Activated CD4-positive, alpha-beta memory T cell treated with anti-CD3 and anti-CD28 coated beads, Interleukin-2, amount 10 ng/mL, durations not matched to agents 7 days and 5 days (primary cell): Measurements from ENCODE around the gene CLCN7. TPM values are rescaled to one million over a fixed set of nuclear protein-coding genes. Genes with fewer than 3 reads are reported as not detected.
A peak's percentile ranks its signal among the peaks of the same experiment; 100 is the strongest.

ENCODE experiments used
- CTCF ChIA-PET: fragments of 350-600 bp; sonication (Branson Sonifier 250); formaldehyde crosslinking; loops from one replicate; lab custom pipeline; 2021; ENCODE audit warnings: antibody characterized with exemption, inconsistent platforms; lab: Charles Lee
- POLR2A ChIA-PET: fragments of 350-600 bp; sonication (Branson Sonifier 250); formaldehyde crosslinking; loops from one replicate; lab custom pipeline; 2021; ENCODE audit warnings: antibody characterized with exemption; lab: Charles Lee
- DNase-seq: peaks from one replicate; pipeline ENCODE4 v3.0.0-alpha.2; 2020
- H3K27ac Mint-ChIP-seq: one replicate; pipeline ENCODE4 v1.8.0; 2021; ENCODE audit warnings: mild to moderate bottlenecking, mixed read lengths
- H3K27me3 Mint-ChIP-seq: one replicate; pipeline ENCODE4 v1.8.0; 2021; ENCODE audit warnings: mixed read lengths
- H3K36me3 Mint-ChIP-seq: one replicate; pipeline ENCODE4 v1.8.0; 2021; ENCODE audit warnings: low read depth, mixed read lengths
- H3K4me1 Mint-ChIP-seq: one replicate; pipeline ENCODE4 v1.8.0; 2021; ENCODE audit warnings: mixed read lengths
- H3K4me3 Mint-ChIP-seq: one replicate; pipeline ENCODE4 v1.8.0; 2021; ENCODE audit warnings: mild to moderate bottlenecking, mixed read lengths
- H3K9me3 Mint-ChIP-seq: one replicate; pipeline ENCODE4 v1.8.0; 2021; ENCODE audit warnings: mixed read lengths
- total RNA-seq, 2 experiments: library from RNA; stranded (reverse); gene quantifications; one replicate each; pipeline ENCODE4 v1.2.3, GENCODE V29; 2021

CLCN7 gene, protein sequence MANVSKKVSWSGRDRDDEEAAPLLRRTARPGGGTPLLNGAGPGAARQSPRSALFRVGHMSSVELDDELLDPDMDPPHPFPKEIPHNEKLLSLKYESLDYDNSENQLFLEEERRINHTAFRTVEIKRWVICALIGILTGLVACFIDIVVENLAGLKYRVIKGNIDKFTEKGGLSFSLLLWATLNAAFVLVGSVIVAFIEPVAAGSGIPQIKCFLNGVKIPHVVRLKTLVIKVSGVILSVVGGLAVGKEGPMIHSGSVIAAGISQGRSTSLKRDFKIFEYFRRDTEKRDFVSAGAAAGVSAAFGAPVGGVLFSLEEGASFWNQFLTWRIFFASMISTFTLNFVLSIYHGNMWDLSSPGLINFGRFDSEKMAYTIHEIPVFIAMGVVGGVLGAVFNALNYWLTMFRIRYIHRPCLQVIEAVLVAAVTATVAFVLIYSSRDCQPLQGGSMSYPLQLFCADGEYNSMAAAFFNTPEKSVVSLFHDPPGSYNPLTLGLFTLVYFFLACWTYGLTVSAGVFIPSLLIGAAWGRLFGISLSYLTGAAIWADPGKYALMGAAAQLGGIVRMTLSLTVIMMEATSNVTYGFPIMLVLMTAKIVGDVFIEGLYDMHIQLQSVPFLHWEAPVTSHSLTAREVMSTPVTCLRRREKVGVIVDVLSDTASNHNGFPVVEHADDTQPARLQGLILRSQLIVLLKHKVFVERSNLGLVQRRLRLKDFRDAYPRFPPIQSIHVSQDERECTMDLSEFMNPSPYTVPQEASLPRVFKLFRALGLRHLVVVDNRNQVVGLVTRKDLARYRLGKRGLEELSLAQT
- total RNA-seq: 10 to 100 TPM; 44.2 to 49.4 TPM

DNA sequence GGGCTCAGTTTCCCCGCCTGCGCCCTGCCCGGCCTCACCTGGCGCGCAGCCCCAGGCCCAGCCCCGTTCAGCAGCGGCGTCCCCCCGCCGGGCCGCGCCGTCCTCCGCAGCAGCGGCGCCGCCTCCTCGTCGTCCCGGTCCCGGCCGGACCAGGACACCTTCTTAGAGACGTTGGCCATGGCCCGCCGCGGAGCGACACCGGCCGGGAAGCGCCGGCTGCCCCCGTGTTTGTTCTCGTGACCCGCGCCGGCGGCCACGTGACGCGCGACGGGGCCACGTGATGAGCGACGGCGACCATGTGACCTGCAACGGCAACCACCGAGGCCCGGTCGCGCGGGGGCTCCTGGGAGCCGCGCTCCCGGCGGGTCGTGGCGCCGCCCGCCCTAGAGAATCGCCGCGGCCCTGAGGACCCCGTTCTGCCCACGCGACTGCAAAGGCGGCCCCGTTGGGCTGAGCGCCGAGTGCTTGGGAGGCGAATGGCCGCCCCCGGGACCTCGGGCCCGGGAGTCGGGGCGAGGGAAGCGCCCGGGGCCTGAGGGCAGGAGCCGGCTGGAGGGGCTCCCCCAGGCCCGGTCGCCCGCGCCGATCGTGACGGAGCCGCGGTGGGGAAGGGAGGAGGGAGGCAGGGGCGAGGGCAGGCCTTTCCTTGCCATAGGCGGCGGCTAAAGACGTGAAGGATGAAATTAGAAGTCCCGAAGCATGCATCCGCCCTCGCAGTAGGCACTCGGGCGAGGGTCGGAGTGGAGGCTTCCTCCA, at the start of gene CLCN7:
CLCN7 (minus strand) TSS at position 233 of the 756 bp plus-strand sequence; CDS start at position 179, 54 bp downstream.
- ChIA-PET POLR2A (interaction anchor here (0.7 to 3.2 kb wide), 5 partner anchors 18 to 69 kb away, joined by 3 to 22 read pairs (median 4); partner anchors contain the start of genes TELO2, TMEM204 and UQCC4), CTCF (no interaction called here)
- peak within 1 kb of the TSS; percentile 73 for H3K27ac Mint-ChIP-seq
- H3K9me3 Mint-ChIP-seq: no peaks in the 10 kb centered on the region
- no peaks in the 10 kb centered on the region for H3K36me3 Mint-ChIP-seq
- DNase-seq: peak; percentile 92
- peak within 1 kb of the TSS; percentile 81 for H3K4me3 Mint-ChIP-seq
- H3K27me3 Mint-ChIP-seq: no peaks in the 10 kb centered on the region
- H3K4me1 Mint-ChIP-seq: peaks cover 20% of the 10 kb centered on the region

DNA sequence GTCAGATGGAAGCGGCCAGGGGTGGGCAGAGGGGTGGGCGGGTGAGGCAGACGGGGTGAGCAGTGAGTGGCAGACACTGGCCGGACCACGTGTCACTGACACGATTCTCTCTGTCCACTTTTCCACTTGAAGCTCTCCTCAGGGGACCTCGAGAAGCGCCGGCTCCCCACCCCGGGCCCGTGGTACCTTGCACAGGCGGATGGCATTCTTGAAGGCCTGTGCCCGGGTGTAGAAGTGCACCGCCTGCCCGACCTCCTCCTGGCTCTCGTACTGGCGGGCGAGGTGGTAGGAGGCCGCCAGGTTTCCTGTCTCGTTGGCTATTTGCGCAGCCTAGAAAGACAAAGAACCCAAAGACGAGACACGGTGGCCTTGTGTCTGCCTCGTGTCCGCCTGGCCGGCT, 49.5 kb upstream of the CLCN7 start:
- no peak overlapping the region for H3K4me3 Mint-ChIP-seq
- DNase-seq: no peak
- ChIA-PET CTCF (no interaction called here), POLR2A (no interaction called here)
- no peak overlapping the region for H3K27ac Mint-ChIP-seq
- no peaks in the 10 kb centered on the region for H3K27me3 Mint-ChIP-seq
- no peaks in the 10 kb centered on the region for H3K9me3 Mint-ChIP-seq
- H3K36me3 Mint-ChIP-seq: no peaks in the 10 kb centered on the region
- H3K4me1 Mint-ChIP-seq: peaks cover 20% of the 10 kb centered on the region

DNA sequence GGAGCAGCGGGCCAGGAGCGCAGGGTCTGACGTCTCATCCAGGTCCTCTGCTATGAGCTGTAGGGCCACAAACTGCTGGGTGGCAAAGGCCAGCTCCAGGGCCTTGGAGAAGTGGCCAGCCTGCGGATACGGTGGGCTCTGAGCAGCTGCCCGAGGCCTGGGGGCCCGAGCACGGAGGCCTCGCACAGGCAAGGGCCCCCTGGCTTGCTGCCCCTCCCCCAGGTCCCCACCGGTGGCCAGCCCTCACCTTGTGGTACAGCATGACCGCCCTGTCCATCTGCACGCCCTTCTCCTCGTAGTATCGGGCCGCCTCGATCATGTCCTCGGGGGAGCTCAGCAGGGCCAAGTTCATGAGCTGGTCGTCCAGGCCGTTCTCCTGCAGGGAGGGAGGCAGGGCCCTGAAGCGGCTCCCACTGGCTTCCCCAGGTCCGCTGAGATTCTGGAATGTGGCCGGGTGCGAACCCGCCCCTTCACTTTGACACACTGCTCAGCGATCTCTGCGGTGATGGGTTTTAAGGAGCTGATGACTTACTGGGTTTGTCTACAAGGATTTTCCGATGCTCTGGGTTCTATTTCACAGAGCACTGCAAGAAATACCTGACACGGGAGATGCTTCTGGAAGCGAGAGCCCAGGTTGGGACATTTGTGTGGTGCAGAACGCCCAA, 48.9 kb upstream of the CLCN7 start:
- POLR2A ChIA-PET: interaction anchor here (1.4 kb wide), 1 partner anchor 9 kb away, joined by 5 read pairs; no protein-coding TSS in a partner anchor
- H3K9me3 Mint-ChIP-seq: no peaks in the 10 kb centered on the region

DNA sequence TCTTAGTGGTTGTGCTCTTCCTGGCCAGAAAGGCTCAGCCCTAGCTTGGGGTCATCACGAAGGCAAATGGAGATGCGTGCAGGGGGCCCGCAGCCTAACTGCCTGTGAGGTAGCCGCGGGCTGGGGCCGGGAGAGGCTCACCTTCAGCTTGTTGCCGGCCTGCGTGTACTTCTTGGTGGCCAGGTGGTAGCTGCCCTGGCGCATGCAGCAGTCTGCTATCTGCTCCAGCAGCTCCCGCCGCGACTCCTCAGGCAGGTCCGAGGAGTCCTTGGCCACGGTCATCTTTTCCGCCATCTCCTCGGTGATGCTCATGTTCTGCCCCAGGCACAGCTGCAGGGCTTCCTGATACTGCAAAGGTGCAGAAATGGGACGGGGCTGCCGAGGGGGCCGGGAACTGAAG, 45.6 kb upstream of the CLCN7 start:
- POLR2A ChIA-PET: no interaction called here
- CTCF ChIA-PET: no interaction called here
- no peak overlapping the region for H3K27ac Mint-ChIP-seq

More for the DNA sequence above, 48.9 kb upstream of the CLCN7 start:
- no peak overlapping the region for H3K27ac Mint-ChIP-seq
- no peaks in the 10 kb centered on the region for H3K36me3 Mint-ChIP-seq
- CTCF ChIA-PET: no interaction called here
- H3K4me3 Mint-ChIP-seq: no peak overlapping the region
- H3K4me1 Mint-ChIP-seq: peaks cover 20% of the 10 kb centered on the region
- H3K27me3 Mint-ChIP-seq: no peaks in the 10 kb centered on the region
- DNase-seq: no peak

DNA sequence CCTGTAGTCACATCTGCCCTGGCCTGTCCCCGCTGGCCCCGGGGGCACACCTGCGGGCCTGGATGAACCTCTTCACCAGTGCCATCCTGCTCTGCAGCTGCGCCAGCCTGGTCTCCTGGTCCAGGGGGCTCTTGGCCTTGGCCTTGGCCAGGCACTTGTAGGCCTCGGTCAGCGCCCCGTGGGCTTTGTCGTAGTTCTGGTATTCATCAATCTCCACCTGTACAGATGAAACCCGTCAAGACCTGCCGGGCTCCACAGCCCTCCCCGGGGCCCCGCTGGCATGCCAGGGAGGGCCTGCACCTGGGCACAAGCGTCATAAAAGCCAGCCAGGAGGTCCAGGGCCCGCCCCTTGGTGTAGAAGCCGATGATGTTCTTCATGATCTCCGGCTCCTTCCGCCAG, 45.0 kb upstream of the CLCN7 start:
- no peaks in the 10 kb centered on the region for H3K9me3 Mint-ChIP-seq
- H3K4me1 Mint-ChIP-seq: no peaks in the 10 kb centered on the region
- H3K36me3 Mint-ChIP-seq: no peaks in the 10 kb centered on the region
- ChIA-PET CTCF (no interaction called here), POLR2A (no interaction called here)
- DNase-seq: no peak
- H3K27me3 Mint-ChIP-seq: no peaks in the 10 kb centered on the region
- no peak overlapping the region for H3K27ac Mint-ChIP-seq
- no peak overlapping the region for H3K4me3 Mint-ChIP-seq

More for the DNA sequence above, 45.6 kb upstream of the CLCN7 start:
- Mint-ChIP-seq H3K36me3 (no peaks in the 10 kb centered on the region), H3K9me3 (no peaks in the 10 kb centered on the region), H3K27me3 (no peaks in the 10 kb centered on the region), H3K4me1 (peaks cover under 1% of the 10 kb centered on the region), H3K4me3 (no peak overlapping the region)
- DNase-seq: no peak

DNA sequence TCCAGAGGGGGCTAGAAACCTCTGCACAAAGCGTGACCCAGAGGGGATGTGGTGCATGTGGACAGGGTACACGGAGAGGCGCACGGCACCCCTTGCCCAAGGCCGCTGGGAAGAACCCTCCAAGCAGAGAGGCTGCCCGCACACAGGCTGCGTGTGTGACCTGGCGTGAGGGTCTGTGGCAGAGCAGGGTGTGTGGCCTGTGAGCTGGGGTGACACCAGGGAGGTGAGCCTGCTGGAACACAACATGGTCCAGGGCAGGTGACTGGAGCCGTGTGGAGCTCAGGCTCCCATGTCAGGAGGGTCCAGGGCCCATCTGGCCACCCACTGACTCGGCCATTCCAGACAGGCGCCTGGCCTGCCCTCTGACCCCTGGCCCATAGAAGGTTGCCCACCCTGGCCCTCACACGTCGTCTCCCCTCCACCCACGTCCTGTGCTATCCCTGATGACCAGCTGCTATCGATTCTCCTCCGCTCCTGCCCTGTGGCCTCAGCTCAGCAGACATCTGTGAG, 43.9 kb upstream of the CLCN7 start:
- DNase-seq: no peak
- Mint-ChIP-seq H3K4me3 (no peak overlapping the region), H3K4me1 (no peaks in the 10 kb centered on the region), H3K36me3 (no peaks in the 10 kb centered on the region), H3K27ac (no peak overlapping the region), H3K27me3 (no peaks in the 10 kb centered on the region), H3K9me3 (peaks cover 2% of the 10 kb centered on the region)
- CTCF ChIA-PET: no interaction called here
- POLR2A ChIA-PET: no interaction called here

DNA sequence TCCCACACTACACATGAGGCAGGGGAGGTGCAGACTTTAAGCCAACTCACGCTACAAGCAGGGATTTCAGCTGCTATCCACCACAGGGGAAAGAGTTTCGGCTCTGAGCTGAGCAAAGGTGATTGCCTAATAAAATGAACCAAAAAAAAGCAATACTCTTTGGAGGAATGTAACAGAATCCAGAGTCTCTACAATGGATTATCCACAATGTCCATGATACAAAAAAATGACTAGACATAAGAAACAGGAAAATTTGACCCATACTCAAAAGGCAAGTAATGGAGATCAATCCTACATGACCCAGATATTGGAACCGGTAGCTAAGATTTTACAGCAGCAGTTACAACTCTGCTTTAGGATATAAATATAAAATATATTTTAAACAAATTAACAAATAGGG, 39.7 kb upstream of the CLCN7 start:
- CTCF ChIA-PET: interaction anchor here (0.6 kb wide), 1 partner anchor 20 kb away, joined by 3 read pairs; no protein-coding TSS in a partner anchor
- Mint-ChIP-seq H3K9me3 (peaks cover 2% of the 10 kb centered on the region), H3K27ac (no peak overlapping the region), H3K36me3 (peaks cover 16% of the 10 kb centered on the region), H3K4me1 (no peaks in the 10 kb centered on the region), H3K4me3 (no peak overlapping the region), H3K27me3 (no peaks in the 10 kb centered on the region)
- POLR2A ChIA-PET: no interaction called here
- no peak for DNase-seq

DNA sequence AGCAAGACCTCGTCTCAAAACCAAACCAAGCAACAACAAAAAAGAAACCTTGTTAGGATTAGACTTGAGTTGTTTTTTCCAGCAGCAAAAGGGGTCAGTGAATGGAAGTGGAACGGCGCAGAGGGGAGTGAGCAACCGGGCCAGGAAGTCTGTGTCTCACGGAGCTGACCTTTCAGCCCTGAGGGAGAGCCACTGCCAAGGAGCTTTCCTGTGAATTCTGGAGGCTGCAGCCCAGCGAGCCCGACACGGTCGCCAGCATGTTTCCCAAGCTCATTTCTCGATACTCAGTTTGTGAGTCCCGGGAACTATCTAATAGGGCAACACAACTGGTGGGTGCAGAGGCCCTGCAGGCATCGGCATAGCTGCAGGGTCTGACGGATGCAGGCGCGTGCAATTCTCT, 37.9 kb upstream of the CLCN7 start:
- H3K27ac Mint-ChIP-seq: no peak overlapping the region
- H3K4me3 Mint-ChIP-seq: no peak overlapping the region
- peaks cover 2% of the 10 kb centered on the region for H3K9me3 Mint-ChIP-seq
- ChIA-PET CTCF (interaction anchor here (0.9 kb wide), 1 partner anchor 150 kb away, joined by 3 read pairs; no protein-coding TSS in a partner anchor), POLR2A (interaction anchor here (0.7 kb wide), 1 partner anchor 20 kb away, joined by 3 read pairs; no protein-coding TSS in a partner anchor)
- H3K27me3 Mint-ChIP-seq: no peaks in the 10 kb centered on the region
- H3K4me1 Mint-ChIP-seq: no peaks in the 10 kb centered on the region
- H3K36me3 Mint-ChIP-seq: peaks cover 16% of the 10 kb centered on the region
- DNase-seq: no peak

DNA sequence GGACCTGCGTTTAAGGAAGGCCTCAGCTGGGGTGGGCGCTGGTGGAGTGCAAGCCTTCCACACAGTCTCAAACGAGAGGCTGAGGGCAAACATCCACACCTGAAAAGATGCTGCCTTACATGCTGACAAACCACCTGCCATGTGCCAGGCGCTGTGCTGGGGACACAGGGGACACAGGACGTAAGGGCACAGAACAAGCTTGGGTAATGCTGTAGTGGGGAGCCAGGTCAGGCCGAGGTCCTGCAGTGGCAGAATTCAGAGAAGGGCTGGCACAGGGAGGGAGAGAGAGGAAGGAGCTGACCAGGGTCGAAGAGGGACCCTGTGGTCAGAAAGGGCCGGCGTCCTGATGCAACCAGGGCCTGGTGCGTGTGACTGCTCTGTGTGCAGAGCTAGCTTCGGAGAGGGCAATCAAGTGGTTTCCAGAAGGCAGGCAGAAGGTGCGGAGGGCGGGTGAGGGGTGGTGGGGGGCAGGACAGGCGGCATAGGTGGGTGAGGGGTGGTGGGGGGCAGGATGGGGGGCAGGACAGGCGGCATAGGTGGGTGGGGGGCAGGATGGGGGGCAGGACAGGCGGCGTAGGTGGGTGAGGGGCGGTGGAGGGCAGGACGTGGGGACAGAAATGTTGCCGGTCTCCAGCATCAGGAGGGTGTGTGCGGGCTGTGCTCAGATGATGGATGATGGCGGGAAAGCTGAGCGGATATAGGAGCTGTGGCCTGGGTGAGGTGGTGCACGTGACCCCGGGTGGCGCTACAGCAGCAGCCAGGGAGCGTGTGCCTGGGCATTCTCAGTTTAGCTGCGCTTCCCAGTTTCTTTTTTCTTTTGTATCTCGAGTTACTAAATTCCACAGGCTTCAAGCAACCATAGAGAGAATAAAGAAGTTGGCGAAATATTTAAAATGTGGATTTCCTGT, 37.1 kb upstream of the CLCN7 start:
- Mint-ChIP-seq H3K4me3 (no peak overlapping the region), H3K9me3 (peaks cover 2% of the 10 kb centered on the region), H3K4me1 (no peaks in the 10 kb centered on the region), H3K36me3 (peaks cover 18% of the 10 kb centered on the region), H3K27ac (no peak overlapping the region), H3K27me3 (no peaks in the 10 kb centered on the region)
- POLR2A ChIA-PET: interaction anchor here (0.7 kb wide), 1 partner anchor 19 kb away, joined by 3 read pairs; no protein-coding TSS in a partner anchor
- no peak for DNase-seq
- CTCF ChIA-PET: interaction anchor here (0.5 to 0.9 kb wide), 2 partner anchors 27 to 149 kb away, joined by 3 read pairs; no protein-coding TSS in a partner anchor

DNA sequence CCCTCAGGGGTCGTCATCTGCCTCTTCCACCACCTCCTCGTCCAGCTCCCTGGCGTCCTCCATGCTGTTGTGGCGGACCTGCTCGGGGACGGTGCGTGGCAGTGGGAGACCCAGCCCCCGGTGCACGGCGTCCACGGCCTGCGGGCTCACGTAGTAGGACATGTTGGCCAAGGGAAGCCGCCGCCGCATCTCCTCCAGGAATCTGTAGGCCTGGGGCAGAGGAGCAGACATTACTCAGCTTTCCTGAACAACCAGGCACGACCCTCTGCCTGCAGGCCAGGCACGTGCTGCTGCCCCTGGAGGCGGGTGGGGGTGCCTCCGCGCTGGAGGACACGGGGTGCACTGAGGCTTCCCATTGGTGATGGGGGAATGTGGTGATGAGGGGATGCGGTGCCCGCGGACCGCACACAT, 36.1 kb upstream of the CLCN7 start:
- ChIA-PET POLR2A (no interaction called here), CTCF (no interaction called here)
- no peak overlapping the region for H3K27ac Mint-ChIP-seq

DNA sequence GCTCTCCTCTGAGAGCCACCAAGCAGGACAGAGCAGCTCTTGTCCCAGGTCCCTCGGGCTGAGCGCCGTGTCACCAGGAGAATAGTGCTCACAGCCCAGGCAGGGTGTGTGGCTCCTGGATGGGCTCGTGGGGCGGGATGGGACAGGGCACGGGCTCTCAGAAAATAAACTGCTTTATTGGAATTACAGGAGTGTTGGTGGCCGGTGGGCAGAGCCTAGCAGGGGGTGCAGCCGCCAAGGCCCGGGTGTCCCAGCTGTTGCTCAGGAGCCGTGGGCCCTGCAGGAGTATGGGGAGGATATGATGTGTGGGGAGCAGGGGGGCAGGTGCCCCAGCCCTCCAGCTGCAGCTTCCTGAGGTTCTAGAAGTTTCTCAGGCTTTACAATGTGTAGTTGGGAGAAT, 35.4 kb upstream of the CLCN7 start:
- Mint-ChIP-seq H3K36me3 (peaks cover 21% of the 10 kb centered on the region), H3K27me3 (no peaks in the 10 kb centered on the region), H3K9me3 (peaks cover 2% of the 10 kb centered on the region), H3K4me1 (no peaks in the 10 kb centered on the region), H3K4me3 (no peak overlapping the region), H3K27ac (no peak overlapping the region)
- ChIA-PET POLR2A (no interaction called here), CTCF (no interaction called here)
- no peak for DNase-seq

More for the DNA sequence above, 36.1 kb upstream of the CLCN7 start:
- H3K4me1 Mint-ChIP-seq: no peaks in the 10 kb centered on the region
- peaks cover 18% of the 10 kb centered on the region for H3K36me3 Mint-ChIP-seq
- no peaks in the 10 kb centered on the region for H3K27me3 Mint-ChIP-seq
- no peak for DNase-seq
- peaks cover 2% of the 10 kb centered on the region for H3K9me3 Mint-ChIP-seq
- no peak overlapping the region for H3K4me3 Mint-ChIP-seq
